Measurements from ENCODE around the gene ERN1.

Gene ERN1

DNA sequence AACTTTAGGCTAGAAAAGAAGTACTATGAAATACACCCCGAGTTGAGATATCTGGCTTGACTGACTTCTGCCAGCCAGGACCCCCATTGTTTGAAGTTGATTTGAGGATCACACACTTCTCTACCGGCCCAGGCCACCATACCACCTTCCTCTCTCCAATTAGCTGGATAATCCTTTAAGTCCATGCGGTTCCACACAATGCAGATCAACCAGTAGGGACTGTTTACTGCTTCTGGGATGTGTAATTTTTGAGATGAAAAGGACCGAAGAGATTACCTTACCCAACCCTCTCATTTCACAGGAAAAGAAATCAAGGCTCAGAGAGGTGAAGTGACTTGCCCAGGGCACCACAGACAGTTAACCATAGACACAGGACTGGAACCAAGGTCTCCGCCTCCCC, 20.5 kb downstream of the ERN1 start:
- DNase-seq (ENCODE audit: low spot score) = no peak

DNA sequence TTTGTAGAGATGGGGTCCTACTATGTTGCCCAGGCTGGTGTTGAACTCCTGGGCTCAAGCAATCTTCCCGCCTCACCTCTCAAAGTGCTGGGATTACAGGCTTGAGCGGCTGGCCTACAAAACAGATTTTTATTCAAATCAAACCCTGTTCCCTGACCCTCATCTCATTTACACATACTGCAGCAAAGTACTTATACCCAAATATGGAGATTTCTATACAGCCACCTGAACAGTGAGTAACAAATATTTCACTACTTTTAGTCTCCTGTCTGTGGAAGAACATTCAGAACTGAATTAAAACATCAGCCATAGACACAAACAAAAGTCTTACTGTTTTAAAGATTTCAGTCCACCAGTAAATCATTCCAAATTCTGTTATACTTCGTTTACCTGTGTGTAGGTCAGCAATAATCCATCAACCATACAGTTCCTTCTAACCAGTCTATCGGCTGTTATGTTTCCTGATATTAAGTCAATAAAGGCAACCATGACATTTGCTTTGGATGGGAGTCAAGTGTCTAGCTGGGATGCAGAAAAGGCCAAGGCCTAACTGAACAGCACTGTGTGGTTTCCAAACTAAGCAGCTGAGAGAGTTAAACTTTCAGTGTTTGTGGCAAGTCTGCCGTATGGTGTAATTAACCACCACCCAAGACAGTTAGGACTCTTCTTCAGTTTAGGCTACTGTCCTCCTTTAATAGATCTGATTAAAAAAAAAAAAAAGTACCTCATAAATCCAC, 22.3 kb downstream of the ERN1 start:
- DNase-seq (ENCODE audit: low spot score) = no peak

DNA sequence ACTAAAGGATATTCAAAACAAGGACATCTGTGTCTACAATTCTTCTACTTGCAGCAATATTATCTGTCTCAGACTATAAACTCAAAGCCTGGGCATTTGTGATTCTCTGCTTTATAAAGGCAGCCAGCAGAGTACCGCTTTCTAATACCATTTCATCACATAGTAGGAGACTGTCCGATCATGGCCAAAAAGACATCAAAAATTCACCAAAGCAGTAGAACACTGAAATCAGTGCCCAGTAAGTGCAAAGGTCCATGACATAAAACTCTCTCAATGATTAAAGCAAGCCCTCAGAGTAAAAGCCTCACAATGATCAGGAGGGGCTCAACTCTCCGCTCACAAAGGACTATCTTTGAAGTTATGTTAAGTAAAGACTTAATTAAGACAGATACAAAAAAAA, 23.0 kb downstream of the ERN1 start:
- no peak for DNase-seq (ENCODE audit: low spot score)

DNA sequence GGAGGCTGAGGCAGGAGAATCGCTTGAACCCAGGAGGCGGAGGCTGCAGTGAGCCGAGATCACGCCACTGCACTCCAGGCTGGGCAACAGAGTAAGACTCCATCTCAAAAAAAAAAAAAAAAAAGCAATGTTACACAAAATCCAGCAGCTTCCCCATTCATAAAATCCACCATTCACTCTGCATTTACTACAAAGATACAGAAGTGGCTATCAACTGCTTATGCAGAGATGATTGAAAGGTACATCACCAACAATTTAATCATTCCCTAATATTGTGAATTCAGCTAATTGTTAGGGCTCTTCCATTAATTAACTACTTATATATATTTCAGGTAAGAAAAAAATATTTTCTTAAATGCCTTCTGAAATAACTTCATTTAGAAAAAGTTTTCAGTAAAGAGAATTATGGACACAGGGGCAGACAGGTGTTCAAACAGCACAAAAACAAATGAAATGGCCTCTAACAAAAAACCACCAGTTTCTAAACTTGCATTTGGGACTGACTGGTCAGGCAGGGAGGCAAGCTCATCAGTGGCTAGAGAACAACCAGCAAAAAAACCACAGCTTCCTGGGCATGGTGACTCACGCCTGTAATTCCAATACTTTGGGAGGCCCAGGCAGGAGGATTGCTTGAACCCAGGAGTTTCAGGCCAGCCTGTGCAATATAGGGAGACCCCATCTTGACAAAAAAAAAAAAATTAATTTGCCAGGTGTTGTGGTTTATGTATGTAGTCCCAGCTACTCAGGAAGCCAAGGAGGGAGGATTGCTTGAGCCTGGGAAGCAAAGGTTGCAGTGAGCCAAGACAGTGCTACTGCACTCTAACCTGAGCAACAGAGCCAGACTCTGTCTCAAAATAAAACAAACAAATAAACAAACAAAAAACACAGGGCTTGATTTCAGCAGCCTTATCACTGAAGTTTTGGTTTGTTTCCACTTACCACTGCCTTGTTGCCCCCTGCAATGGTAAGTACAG, 26.3 kb downstream of the ERN1 start:
- DNase-seq (ENCODE audit: low spot score) = no peak

DNA sequence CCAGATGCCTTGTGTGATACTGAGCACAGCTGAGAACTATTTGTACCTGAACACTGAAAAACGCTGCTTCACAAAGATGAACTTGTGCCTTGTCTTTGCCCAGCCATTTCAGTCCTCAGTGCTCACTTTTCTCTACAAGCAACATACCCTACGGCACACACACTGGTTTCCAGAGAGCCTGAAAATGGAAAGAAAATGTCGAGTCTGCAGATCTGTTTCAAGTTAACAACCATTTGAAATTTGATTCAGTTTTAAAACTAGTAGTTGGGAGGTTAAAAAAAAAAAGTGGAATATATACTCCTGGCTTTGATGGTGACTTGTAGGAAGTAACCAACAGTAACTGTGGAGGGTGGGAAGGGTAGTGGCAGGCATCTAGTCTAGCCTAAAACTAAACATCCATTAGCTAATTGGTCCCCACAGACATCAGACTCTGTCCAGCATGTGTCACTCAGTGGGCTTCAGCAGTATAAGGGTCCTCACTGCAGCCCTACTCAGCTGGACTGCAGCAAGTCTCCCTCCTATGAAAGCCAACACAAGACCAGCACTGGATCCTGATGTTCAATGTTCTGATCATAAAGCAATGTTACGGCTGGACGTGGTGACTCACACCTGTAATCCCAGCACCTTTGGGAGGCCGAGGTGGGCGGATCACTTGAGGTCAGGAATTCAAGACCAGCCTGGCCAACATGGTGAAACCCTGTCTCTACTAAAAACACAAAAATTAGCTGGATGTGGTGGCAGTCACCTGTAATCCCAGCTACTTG, 27.1 kb downstream of the ERN1 start:
- no peak for DNase-seq (ENCODE audit: low spot score)

DNA sequence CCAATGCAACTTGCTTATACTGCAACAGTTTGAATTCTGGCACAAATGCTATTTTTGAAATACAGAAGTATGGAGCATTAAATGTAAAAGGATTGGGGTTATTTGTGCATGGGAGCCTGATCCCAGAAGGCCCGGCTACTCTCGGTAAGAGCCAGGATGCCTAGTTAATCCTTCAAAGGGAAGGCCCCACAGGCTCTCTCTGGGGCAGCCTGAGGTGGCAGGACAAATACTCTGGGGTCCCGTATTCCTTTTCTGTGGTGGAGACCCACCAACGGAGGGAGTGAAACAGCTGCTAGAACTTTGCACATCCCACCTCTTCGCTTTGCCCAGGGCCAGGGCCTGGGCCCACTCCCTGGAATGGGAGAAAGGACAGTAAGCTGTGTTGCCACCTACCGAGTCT, 30.4 kb downstream of the ERN1 start:
- DNase-seq (ENCODE audit: low spot score) = no peak

DNA sequence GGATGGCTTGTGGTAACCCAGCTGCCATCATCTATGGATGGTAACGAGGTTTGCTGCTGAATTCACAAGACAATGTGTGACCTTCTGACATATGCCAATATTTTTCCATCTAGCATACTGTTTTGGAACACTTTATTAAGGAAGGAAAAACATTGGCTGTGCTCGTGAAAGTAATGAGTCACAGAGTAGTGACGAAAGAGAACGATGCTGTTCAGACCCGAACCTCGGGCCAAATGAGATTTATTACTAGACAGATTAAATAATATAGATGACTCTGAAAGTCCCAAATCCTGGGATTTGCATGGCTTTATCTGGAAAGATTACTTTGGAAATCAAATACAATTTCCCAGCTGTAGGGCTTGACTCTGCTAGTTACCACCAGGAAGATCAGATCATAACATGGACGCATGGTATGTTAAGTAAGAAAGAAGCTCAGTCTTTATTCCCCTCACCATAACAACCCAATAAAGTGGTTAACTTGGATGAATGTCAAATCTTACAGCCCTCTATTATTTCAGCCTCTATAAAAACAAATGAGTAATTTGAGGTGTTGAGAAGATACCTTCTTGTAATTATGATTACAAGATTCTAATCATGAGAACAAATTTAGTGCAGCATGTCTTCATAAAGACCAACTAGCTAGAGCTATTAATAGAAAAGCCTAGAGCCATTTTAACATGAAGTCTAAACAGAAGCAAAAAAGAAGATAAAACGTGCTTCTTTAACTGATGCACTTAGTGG, 32.6 kb downstream of the ERN1 start:
- DNase-seq (ENCODE audit: low spot score) = no peak

DNA sequence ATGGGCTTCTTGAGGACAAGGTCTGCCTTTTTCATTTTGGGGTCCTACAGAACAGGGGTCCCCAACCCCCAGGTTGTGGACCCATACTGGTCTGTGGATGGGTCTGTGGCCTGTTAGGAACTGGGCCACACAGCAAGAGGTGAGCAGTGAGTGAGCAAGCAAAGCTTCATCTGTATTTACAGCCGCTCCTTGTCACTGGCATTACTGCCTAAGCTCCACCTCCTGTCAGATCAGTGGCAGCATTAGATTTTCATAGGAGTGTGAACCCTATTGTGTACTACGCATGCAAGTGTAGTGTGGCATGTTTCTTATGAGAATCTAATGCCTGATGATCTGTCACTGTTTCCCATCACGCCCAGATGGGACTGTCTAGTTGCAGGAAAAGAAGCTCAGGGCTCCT, 33.9 kb downstream of the ERN1 start:
- DNase-seq (ENCODE audit: low spot score) = no peak

DNA sequence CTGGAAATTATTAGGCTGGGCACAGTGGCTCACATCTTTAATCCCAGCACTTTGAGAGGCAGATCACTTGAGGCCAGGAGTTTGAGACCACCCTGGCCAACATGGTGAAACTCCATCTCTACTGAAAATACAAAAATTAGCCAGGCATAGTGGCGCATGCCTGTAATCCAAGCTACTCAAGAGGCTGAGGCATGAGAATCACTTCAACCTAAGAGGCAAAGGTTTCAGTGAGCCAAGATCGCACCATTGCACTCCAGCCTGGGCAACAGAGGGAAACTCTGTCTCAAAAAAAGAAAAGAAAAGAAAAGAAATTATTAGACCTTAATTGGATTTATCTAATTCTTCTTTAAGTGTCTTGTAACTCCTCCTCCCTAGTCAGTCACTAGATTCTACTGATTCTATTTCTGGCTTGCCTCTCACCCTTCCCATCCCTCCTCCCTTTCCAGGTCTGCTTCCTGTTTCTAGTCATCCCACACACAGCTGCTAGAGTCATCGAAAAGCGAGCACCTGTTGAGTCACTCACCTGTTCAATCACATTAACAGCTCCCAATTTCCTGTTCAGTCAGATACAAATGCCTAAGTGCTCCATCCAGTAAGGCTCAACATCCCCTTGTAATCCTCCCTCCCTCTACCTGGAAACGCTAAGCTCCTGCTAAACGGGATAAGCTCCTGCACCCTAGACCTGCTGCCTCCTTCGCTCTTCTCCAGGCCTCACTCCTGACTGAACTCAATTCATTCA, 34.6 kb downstream of the ERN1 start:
- DNase-seq (ENCODE audit: low spot score) = no peak

DNA sequence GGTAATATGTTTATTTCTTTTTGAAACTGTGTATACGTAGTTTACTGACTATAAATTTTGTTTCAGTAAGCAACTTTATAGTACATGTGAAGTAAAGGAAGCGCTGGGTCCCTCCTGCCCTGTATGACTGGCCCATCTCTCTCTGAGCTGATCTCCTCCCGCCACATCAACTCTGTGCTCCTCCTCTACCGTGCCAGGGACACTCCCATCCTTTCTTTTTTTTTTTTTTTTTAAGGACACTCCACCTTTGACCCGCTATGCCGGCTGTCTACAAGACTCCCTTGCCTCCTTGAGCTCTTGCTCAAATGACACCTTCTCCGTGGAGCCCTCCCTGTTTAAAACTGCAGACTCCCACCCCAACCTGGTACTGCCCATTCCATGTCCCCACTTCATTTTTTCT, 35.5 kb downstream of the ERN1 start:
- no peak for DNase-seq (ENCODE audit: low spot score)

DNA sequence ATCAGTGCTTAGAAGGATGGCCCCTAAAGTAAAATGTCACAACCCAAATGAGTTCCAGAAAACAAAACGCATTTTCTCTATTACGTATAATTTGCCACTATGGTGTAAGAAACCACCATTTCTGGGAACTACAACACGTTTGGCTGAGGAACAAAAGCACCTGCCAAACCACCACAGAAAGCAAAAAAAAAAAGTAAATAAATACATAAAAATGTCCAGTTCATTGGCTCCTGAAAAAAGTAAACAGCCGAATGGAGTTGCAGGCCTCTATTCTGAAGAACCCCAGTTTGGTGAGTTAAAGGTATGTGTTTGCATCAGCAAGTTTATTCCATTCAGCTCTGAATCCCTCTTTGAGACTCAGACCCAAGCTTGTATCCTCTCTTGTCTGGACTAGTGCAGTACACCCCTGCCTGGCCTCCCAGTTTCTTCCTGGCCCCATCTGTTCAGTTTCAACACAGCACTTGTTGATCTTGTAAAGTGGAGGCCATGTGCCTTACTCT, 36.9 kb downstream of the ERN1 start:
- DNase-seq (ENCODE audit: low spot score) = no peak

DNA sequence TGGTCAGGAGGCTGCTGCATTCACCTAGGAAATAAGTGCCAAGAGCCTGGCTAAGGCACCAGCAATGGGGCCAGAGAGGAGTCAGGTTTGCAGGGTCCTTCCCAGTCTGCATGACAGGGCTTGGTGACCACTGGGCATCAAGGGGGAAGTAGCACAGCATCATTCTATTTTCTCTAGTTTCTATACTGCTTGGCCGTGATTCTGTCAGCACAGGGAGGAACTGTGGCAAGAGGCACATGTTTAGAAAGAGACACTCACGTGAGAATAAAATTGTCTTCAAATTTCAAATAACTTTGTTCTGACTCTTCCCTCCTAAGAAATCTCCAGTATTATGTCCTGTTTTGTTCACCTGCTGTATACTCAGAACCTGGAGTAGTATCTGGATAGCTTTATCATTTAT, 37.8 kb downstream of the ERN1 start:
- no peak for DNase-seq (ENCODE audit: low spot score)

DNA sequence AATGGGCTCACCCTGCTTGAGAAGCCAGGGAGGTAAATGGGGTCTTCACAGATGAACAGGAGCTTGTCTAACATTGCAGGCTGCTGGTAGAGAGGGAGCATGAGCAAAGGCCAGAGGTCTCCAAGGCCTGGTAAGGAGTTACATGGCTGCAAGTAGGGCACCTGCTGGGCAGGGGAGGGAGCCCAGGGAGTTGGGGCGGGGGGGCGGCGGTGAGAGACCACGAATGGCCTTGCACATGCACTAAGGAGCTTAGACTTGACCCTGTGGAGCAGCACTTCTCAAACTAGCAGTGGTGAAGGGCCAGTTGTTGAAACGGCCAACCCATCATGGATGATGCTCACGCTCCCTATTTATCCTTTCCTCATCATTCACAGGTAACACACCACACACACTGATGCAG, 38.4 kb downstream of the ERN1 start:
- DNase-seq (ENCODE audit: low spot score) = no peak

DNA sequence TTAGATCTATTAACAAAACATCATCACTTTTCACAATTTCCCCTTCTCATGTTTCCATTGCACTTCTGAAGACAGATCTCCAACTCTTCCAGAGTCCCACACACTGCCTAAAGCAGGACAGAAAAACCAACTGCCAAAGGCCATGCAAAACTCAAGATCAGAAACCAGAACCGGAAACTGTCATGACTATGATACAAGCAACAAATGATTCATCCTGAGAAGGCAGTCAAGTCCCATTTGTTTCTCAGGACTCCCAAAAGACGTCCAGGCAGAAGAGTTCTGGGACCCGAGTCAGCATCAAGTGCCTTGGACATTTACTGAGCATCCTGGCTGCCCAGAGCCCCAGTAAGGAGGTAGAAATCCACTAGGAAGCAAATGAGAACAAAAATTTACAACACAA, 38.8 kb downstream of the ERN1 start:
- DNase-seq (ENCODE audit: low spot score) = no peak

DNA sequence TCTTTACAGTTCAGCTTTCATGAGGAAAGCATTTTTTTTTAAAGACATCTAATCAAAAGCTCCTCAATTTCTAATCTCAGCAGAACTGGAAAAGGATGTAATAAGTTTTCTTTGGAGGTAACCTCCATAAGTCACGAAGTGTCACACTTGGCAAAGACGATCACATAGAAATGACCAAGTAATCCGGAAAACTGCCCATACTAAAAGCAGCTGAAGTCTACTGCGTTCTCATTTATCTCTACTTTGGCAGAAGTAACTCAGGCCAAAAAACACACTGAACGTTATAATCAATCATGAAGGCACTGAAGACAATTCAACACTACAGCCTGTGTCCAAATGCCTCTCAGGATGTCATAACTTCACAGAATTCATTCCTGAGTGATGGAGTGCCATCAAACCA, 39.8 kb downstream of the ERN1 start:
- no peak for DNase-seq (ENCODE audit: low spot score)

DNA sequence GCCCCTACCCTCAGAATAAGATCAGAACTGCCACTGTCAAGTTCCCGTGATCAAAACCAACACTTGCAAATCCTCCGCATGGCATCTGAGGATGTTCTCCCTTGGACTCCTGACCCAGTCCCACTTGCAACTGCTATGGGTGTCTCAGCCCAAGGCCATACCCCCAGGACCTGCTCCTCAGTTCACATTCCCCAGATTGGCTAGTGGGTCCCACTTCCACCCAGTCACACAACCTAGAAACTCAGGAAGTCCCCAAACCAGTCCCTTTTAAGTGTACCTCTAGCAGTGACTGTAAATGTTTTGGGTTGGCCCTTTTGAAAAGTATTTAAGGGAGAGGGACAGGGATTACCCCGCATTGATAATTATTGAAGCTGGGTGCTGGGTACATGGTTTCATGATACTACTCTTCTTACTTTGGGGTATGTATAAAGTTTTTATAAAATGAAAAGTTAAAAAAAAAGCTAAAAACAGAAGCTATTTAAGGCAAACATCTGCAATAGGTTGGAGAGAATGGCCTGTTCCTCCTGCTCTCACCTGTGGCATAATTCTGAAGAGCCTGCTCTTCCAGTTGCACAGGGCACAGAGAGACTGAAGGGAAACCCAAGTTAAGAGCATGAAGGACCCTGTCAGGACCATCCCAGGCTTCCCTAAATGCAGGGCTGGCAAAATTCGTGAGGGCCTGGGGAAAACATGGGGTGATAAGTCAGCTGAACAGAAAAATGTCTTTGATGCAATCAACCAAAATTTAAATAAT, 42.5 kb downstream of the ERN1 start:
- no peak for DNase-seq (ENCODE audit: low spot score)

DNA sequence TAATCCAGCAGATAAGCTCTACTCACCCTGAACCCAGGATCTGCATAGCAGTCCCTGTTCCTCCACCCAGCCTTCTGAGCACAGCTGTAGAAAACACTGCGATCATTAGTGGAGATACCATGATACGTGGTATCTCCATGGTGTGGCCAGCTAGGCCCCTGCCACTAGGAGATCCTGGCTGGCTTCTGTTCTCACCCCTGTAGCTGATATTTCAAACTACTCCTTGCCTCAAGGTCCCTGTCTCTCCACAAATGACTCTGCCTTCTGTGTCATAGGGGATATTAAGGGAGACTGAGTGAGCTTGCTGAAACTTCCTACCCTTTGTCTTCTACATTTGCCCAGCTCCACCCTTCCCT, 44.3 kb downstream of the ERN1 start:
- DNase-seq (ENCODE audit: low spot score) = no peak

DNA sequence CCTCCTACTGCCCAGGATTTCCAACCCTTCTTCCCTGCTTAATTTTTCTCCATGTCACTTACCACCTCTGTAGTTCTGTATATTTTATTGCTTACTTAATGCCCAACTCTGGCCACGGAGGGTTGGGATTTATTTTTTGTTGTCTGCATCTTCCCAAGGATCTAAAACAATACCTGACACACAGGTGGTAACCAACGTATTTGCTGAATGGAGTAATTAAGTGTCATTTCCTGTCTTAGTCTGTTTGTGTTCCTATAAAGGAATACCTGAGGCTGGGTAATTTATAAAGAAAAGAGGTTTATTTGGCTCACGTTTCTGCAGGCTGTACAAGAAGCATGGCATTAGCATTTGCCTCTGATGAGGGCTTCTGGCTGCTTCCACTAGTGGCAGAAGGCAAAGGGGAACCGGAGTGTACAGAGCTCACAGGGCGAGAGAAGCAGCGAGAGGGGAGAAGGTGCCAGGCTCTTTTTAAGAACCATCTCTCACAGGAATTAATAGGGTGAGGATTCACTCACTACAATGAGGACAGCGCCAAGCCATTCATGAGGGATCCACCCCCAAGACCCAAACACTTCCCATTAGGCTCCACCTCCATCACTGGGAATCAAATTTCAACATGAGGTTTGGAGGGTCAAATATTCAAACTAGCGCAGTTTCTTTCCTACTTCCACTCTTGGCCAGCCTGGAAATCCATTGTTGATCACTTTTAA, 44.8 kb downstream of the ERN1 start:
- DNase-seq (ENCODE audit: low spot score) = no peak

DNA sequence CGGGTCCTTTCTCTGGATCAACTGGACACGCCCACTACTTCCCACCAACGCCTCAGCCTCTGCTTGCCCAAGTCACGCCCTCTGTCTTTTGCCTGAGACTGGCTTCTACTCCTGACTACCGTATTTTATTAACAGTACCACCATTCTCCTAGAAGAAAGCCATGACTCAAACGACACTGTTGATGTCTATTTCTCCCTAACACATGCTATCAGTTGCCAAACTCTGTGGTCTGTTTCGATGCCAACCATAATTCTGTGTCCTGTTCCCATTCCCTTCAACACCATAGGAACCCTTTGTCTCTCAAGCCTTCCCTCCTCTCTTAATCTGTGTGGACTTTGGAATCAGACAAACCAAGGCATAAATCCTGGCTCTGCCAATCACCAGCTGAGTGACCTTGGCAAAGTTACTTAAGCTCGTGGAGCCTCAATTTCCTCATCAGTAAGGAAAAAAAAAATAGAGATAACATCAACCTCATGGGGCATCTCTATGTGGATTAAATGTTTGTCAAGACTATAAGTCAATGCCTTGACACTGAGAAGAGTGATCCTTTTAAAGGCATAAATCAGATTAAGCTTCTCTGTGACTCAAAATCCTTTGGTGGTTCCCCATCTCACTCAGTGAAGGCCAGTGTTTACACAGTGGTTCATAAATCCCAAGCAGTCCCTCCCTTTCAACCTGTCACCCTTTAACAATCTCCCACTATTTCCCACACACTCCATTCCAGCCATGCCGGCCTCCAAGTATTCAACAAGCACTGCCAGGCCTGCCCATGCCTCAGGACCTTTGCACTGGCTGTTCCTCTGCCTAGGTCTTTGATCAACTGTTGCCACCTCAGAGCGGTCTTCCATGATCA, 45.6 kb downstream of the ERN1 start:
- DNase-seq (ENCODE audit: low spot score) = no peak

Data from germinal center (tissue), 1 donor.